A549 (cell line): ENCODE measurements around the gene MANF.

ENCODE experiments used
- MYC ChIP-seq: IDR thresholded peaks from 2 replicates; pipeline ENCODE4 v1.6.1; 2012; ENCODE audit warnings: mild to moderate bottlenecking, inconsistent platforms, low read length, improper control_type of control experiment, borderline replicate concordance
- TF ChIP-seq, protein P1 (sequence below): IDR thresholded peaks from 2 replicates; pipeline ENCODE4 v1.6.1; 2012; ENCODE audit warnings: low read depth, borderline replicate concordance

DNA sequence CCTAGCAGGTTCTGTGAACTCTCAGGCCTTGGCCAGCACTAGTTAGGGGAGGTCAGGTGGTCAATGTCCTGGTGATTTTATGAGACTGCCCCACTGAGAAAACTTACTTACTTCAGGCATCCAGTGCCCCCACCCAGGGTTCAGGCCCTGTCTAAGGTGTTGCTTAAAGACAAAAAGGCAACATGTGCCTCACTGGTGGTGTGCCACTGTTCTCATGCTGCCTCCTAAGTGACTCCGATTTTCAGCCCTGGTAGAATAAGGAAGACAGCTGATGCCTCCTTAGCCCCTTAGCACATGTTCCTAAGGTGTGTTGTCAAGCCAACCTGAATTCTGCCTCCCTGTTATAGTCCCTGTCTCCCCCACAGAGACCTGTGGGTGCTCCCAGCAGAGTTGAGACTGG, 11.3 kb downstream of the MANF start:
- TF ChIP-seq, protein P1, sequence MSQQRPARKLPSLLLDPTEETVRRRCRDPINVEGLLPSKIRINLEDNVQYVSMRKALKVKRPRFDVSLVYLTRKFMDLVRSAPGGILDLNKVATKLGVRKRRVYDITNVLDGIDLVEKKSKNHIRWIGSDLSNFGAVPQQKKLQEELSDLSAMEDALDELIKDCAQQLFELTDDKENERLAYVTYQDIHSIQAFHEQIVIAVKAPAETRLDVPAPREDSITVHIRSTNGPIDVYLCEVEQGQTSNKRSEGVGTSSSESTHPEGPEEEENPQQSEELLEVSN, result no peak
- TF ChIP-seq MYC, result no peak
